Calu3 (cell line): ENCODE results near the gene KDM5A. TPM values are rescaled to one million over a fixed set of nuclear protein-coding genes. Genes with fewer than 3 reads are reported as not detected.

Experiments used
- BruUV-seq: library from RNA; stranded (reverse); fragments of 400-500 nt; replicated peaks from 2 replicates; lab custom pipeline; 2021; lab: Mats Ljungman, UMichigan
- CTCF ChIA-PET: fragments of 300-600 bp; sonication (Branson Sonifier 250); formaldehyde crosslinking; loops from one replicate; lab custom pipeline; 2022; ENCODE audit warnings: antibody characterized with exemption; lab: Charles Lee
- DNase-seq: peaks from one replicate; pipeline ENCODE4 v3.0.0; 2022
- H3K27ac Mint-ChIP-seq: one replicate; pipeline ENCODE4 v1.8.0; 2022; ENCODE audit warnings: mixed read lengths; ENCODE audit not compliant: unreplicated experiment
- H3K27me3 Mint-ChIP-seq: one replicate; pipeline ENCODE4 v1.8.0; 2022; ENCODE audit warnings: mixed read lengths; ENCODE audit not compliant: unreplicated experiment
- H3K36me3 Mint-ChIP-seq: one replicate; pipeline ENCODE4 v1.8.0; 2022; ENCODE audit warnings: mild to moderate bottlenecking, moderate library complexity, mixed read lengths; ENCODE audit not compliant: insufficient read depth, unreplicated experiment
- H3K4me1 Mint-ChIP-seq: one replicate; pipeline ENCODE4 v1.8.0; 2022; ENCODE audit warnings: mild to moderate bottlenecking, low read depth, mixed read lengths; ENCODE audit not compliant: unreplicated experiment
- H3K4me3 Mint-ChIP-seq: one replicate; pipeline ENCODE4 v1.8.0; 2022; ENCODE audit warnings: mild to moderate bottlenecking, low read depth, moderate library complexity, mixed read lengths; ENCODE audit not compliant: unreplicated experiment
- H3K9me3 Mint-ChIP-seq: one replicate; pipeline ENCODE4 v1.8.0; 2022; ENCODE audit warnings: low read depth, mixed read lengths; ENCODE audit not compliant: unreplicated experiment
- intact Hi-C: fragments of 100-400 bp; cut with micrococcal nuclease; formaldehyde crosslinking; loops from one replicate; pipeline ENCODE4 v1.10.0; 2022; ENCODE audit not compliant: unreplicated experiment
- total RNA-seq: library from RNA; stranded (reverse); gene quantifications from 2 replicates; pipeline ENCODE4 v1.2.3, GENCODE V29; 2022
- TF ChIP-seq, protein P1 (sequence below): fragments of 200-600 bp; IDR thresholded peaks from one replicate; pipeline ENCODE4 v1.8.0; 2022; ENCODE audit warnings: antibody characterized with exemption; ENCODE audit not compliant: unreplicated experiment

KDM5A gene
- total RNA-seq, 1 experiment from 2014 or later, result 63.6 TPM

DNA sequence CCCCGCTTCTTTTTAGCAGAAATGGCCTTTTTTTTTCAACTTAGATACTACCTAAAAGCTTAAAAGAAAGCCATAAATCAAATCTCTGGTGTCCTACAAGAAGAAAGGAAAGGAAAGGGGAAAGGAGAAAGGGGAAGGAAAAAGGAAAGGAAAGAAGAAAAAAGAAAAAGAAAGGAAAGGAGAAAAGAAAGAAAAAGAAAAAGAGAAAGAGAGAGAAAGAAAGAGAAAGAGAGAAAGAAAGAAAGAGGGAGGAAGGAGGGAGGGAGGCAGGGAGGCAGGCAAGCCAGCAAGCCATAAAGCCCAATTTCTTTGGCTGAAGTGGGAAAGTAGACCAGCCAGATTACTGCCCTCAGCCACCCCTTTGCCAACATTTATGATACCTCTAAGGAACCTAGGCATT is 94.0 kb downstream of the KDM5A start:
- H3K4me3 Mint-ChIP-seq, result no peak overlapping the region
- H3K27me3 Mint-ChIP-seq, result no peaks in the 10 kb centered on the region

DNA sequence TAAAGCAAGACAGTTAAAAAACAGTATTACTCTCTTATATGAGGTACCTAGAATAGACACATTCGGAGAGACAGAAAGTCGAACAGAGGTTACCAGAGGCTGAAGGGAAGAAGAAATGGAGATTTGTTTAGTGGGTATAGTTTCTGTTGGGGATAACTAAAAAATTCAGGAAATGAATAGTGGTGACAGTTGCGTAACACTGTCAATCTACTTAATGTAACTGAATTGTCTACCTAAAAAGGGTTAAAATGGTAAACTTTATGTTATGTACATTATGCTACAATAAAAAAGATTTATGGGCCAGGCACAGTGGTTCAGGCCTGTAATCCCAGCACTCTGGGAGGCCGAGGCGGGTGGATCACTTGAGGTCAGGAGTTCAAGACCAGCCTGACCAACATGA is 95.9 kb downstream of the KDM5A start:
- TF ChIP-seq, protein P1, sequence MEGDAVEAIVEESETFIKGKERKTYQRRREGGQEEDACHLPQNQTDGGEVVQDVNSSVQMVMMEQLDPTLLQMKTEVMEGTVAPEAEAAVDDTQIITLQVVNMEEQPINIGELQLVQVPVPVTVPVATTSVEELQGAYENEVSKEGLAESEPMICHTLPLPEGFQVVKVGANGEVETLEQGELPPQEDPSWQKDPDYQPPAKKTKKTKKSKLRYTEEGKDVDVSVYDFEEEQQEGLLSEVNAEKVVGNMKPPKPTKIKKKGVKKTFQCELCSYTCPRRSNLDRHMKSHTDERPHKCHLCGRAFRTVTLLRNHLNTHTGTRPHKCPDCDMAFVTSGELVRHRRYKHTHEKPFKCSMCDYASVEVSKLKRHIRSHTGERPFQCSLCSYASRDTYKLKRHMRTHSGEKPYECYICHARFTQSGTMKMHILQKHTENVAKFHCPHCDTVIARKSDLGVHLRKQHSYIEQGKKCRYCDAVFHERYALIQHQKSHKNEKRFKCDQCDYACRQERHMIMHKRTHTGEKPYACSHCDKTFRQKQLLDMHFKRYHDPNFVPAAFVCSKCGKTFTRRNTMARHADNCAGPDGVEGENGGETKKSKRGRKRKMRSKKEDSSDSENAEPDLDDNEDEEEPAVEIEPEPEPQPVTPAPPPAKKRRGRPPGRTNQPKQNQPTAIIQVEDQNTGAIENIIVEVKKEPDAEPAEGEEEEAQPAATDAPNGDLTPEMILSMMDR, result no peak
- intact Hi-C loops, result no loop called here
- Mint-ChIP-seq H3K27me3 (no peaks in the 10 kb centered on the region), H3K27ac (no peak overlapping the region), H3K36me3 (peaks cover 13% of the 10 kb centered on the region), H3K9me3 (no peaks in the 10 kb centered on the region), H3K4me1 (no peaks in the 10 kb centered on the region), H3K4me3 (no peak overlapping the region)
- CTCF ChIA-PET, result no interaction called here
- BruUV-seq, result no TSS peak
- no peak for DNase-seq

More for the DNA sequence above, 94.0 kb downstream of the KDM5A start:
- intact Hi-C loops, result no loop called here
- peaks cover 5% of the 10 kb centered on the region for H3K9me3 Mint-ChIP-seq
- no TSS peak for BruUV-seq
- DNase-seq, result no peak
- peaks cover 25% of the 10 kb centered on the region for H3K36me3 Mint-ChIP-seq
- H3K4me1 Mint-ChIP-seq, result no peaks in the 10 kb centered on the region
- TF ChIP-seq, protein P1, result no peak
- no peak overlapping the region for H3K27ac Mint-ChIP-seq
- CTCF ChIA-PET, result no interaction called here

DNA sequence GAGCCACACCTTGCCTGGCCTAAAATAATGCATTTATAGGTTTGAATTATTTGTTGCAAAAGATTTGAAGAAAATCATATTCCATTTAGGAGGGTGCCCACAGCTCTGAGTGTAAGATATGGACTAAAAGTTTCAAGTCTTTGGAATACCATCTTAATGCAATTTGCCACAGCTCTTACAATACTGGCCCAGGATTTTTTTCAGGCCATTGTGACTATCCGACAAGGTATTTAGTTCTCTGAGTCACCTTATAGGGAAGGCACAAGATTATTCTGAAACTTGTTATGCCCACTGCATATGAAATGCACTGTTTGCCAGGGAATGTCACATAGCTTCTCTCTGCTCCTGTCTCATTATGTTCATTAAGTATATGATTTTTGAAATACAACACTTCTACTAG is 96.9 kb downstream of the KDM5A start:
- intact Hi-C loops, result no loop called here
- Mint-ChIP-seq H3K36me3 (peaks cover 13% of the 10 kb centered on the region), H3K27ac (no peak overlapping the region), H3K9me3 (no peaks in the 10 kb centered on the region), H3K4me3 (no peak overlapping the region), H3K4me1 (no peaks in the 10 kb centered on the region), H3K27me3 (no peaks in the 10 kb centered on the region)
- no peak for DNase-seq
- TF ChIP-seq, protein P1, result no peak
- BruUV-seq, result no TSS peak
- CTCF ChIA-PET, result no interaction called here

DNA sequence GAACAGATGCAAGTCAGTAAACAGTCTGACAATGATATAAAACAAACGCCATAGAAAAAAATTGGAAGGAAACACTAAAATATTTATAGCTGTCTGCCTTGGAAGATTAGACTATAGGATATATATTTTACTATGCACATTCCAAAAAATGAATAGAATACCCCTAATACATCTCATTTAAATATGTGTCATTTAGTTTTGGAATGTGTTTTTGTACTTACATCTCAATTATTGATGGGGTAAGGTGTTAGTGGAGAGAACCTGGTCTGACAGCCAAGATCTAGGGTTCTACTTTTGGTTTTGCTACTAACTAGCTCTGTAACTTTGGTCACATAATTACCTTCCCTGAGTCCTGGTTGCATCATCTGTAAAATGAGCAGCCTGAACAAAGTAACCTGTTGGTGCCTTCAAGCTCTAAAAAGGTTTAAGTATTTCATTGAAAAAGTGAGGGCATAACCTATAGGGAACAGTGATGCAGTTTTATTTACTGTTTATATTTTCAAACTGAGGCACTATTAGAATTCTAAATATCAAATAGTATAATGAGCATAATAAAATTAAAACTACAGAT is 97.9 kb downstream of the KDM5A start:
- no TSS peak for BruUV-seq
- no peak for DNase-seq
- no peak overlapping the region for H3K4me3 Mint-ChIP-seq
- TF ChIP-seq, protein P1, result no peak
- intact Hi-C loops, result no loop called here
- H3K27ac Mint-ChIP-seq, result no peak overlapping the region
- CTCF ChIA-PET, result interaction anchor here (0.5 kb wide), 1 partner anchor 1231 kb away, joined by 3 read pairs; no protein-coding TSS in a partner anchor
- H3K4me1 Mint-ChIP-seq, result no peaks in the 10 kb centered on the region
- no peaks in the 10 kb centered on the region for H3K27me3 Mint-ChIP-seq
- H3K36me3 Mint-ChIP-seq, result peaks cover 13% of the 10 kb centered on the region
- H3K9me3 Mint-ChIP-seq, result no peaks in the 10 kb centered on the region
